Measurements from ENCODE around the gene TTC24. TPM values are rescaled to one million over a fixed set of nuclear protein-coding genes. Genes with fewer than 3 reads are reported as not detected.
"Not testable (repeated sequence)": the region's sequence is repeated elsewhere in the genome, so short reads cannot be mapped to it uniquely, and the experiment has no call there.

TTC24 gene
- total RNA-seq, 2 donors from 2014 or later: 14.7 to 17.4 TPM

DNA sequence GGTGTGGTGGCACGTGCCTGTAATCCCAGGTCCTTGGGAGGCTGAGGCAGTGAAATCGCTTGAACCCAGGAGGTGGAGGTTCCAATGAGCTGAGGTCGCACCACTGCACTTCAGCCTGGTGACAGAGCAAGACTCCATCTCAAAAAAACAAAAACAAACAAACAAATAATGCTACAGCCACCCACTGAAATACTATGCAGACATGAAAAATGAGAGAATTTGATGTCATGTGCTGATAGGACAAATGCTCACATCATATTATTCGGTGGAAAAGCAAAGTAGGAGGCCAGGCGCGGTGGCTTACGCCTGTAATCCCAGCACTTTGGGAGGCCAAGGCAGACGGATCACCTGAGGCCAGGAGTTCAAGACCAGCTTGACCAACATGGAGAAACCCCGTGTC is 30.5 kb downstream of the TTC24 start:
- not testable (repeated sequence) for ATAC-seq (replicated peaks in 1 of 2); DNase-seq; H3K27ac Mint-ChIP-seq; H3K4me1 Mint-ChIP-seq (ENCODE audit: low read depth); H3K4me3 Mint-ChIP-seq; H3K36me3 Mint-ChIP-seq (ENCODE audit: insufficient read depth in 2 of 2); H3K9me3 Mint-ChIP-seq
- H3K27me3 Mint-ChIP-seq (ENCODE audit: low read depth): peaks cover 26% of the 10 kb centered on the region

DNA sequence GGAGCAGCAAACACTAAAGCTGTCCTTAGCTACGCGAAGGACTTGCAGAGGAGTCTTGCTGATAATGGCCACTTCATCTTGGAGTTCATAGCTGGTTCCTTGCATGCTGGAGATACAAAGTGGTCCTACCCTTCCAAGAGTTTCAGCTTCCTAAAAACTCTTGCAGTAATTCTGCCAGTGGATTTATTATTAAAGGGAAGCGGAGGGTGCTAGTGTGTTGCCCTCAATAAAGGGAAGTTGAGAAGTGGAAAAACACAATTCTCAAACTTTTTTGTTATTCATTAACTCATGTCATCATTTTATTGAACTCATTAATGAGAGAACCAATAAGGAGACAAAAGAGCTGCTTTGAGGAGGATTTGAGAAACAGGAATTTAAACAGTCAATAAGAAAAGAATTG is 33.1 kb downstream of the TTC24 start:
- Mint-ChIP-seq H3K27me3 (ENCODE audit: low read depth) (peaks cover 36% of the 10 kb centered on the region), H3K4me1 (ENCODE audit: low read depth) (peaks cover 10% of the 10 kb centered on the region), H3K4me3 (no peak overlapping the region), H3K27ac (no peak overlapping the region), H3K36me3 (ENCODE audit: insufficient read depth in 2 of 2) (no peaks in the 10 kb centered on the region), H3K9me3 (no peaks in the 10 kb centered on the region)
- DNase-seq (no peak), ATAC-seq (replicated peaks in 1 of 2) (no peak)

DNA sequence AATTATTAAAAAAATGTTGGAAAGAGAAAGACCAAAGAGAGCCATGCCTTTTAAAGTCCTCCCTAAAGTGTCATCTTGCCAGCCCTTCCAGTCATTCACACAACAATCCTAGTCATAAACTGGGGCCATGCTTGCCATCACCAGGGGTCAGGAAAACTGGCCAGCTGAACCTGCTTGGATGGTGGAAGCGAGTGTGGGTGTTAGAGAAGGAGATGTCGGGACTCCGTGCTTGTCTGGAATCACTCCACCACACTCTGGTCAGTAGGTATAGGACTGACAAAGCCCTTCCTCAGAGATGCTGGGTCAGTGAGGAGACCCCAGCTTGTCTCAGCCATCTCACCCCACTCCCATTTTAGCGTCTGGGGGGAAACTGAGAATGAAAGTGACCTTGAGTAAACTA is 36.4 kb downstream of the TTC24 start:
- Mint-ChIP-seq H3K4me1 (ENCODE audit: low read depth) (no peaks in the 10 kb centered on the region), H3K27me3 (ENCODE audit: low read depth) (peaks cover 59% of the 10 kb centered on the region), H3K4me3 (no peak overlapping the region), H3K9me3 (no peaks in the 10 kb centered on the region), H3K27ac (no peak overlapping the region), H3K36me3 (ENCODE audit: insufficient read depth in 2 of 2) (no peaks in the 10 kb centered on the region)
- no peak for DNase-seq
- ATAC-seq (replicated peaks in 1 of 2): no peak

GRCh38 chr1:156616463-156616862 is 36.9 kb downstream of the TTC24 start:
- H3K36me3 Mint-ChIP-seq (ENCODE audit: insufficient read depth in 2 of 2): no peaks in the 10 kb centered on the region
- no peaks in the 10 kb centered on the region for H3K4me1 Mint-ChIP-seq (ENCODE audit: low read depth)
- no peak overlapping the region for H3K4me3 Mint-ChIP-seq
- peaks cover 59% of the 10 kb centered on the region for H3K27me3 Mint-ChIP-seq (ENCODE audit: low read depth)
- H3K27ac Mint-ChIP-seq: no peak overlapping the region
- H3K9me3 Mint-ChIP-seq: no peaks in the 10 kb centered on the region
- DNase-seq (no peak), ATAC-seq (replicated peaks in 1 of 2) (no peak)

DNA sequence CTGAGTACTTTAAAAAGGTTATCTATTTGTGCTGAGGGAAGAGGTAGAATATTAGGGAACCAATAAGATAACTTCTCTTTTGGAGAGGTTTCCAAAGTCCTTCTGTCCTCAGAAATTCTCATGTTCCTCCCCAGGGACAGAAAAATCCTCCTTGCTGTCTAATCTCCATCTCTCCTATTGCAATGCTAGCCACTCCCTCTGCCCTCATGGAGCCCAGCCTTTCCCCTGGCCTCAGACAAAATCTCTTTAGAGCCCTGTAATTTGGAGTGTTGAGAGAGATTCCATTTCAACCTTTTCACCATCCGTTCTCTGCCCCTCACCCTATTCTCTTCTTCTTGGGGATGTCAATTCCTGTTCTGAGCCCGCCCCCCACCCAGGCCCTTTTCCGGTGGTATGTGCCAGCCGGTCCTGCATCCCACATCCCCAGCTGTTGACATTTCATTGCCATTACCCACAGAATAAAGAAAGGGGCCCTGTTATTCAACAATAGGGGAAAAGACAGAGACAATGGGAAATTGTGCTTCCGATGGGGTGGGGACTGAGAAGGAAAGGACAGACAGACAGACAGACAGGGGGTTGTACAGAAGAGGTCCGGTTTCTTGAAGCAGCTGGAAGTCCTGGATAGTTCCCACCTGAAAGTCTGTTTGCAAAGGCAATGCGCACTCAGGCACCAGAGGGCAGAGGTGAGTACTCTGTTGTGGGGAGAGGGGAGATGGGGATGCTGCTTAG is 39.5 kb downstream of the TTC24 start, which contains the start of gene HAPLN2:
HAPLN2 (plus strand) TSS at position 563 of the 729 bp plus-strand sequence. CDS start 4,076 bp downstream, outside the sequence.
- peaks cover 65% of the 10 kb centered on the region for H3K27me3 Mint-ChIP-seq (ENCODE audit: low read depth)
- ATAC-seq (replicated peaks in 1 of 2): no peak
- no peak within 1 kb of the TSS for H3K4me3 Mint-ChIP-seq
- no peaks in the 10 kb centered on the region for H3K9me3 Mint-ChIP-seq
- H3K4me1 Mint-ChIP-seq (ENCODE audit: low read depth): no peaks in the 10 kb centered on the region
- DNase-seq: peak; percentile 15 to 33
- H3K27ac Mint-ChIP-seq: no peak within 1 kb of the TSS
- H3K36me3 Mint-ChIP-seq (ENCODE audit: insufficient read depth in 2 of 2): no peaks in the 10 kb centered on the region

DNA sequence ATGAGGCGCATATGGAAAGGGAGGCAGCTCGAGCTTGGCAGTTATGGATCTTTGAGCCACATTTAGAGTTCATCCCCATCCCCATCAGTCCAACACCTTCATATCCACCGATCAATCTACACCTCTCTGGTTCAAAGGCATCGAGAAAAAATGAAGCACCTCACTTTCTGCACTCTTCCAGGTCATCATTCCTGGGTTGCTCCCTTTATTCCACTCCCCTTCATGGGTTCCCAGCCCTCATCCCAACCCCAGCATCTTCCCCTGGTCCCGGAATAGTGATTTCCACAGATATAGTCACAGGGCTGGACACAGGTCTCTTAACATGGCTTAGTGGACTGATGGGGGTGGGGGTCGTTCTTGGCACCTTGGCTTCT is 40.0 kb downstream of the TTC24 start:
- Mint-ChIP-seq H3K27ac (no peak overlapping the region), H3K36me3 (ENCODE audit: insufficient read depth in 2 of 2) (no peaks in the 10 kb centered on the region), H3K4me3 (no peak overlapping the region), H3K9me3 (no peaks in the 10 kb centered on the region), H3K27me3 (ENCODE audit: low read depth) (peaks cover 60% of the 10 kb centered on the region), H3K4me1 (ENCODE audit: low read depth) (no peaks in the 10 kb centered on the region)
- no peak for DNase-seq
- ATAC-seq (replicated peaks in 1 of 2): no peak

DNA sequence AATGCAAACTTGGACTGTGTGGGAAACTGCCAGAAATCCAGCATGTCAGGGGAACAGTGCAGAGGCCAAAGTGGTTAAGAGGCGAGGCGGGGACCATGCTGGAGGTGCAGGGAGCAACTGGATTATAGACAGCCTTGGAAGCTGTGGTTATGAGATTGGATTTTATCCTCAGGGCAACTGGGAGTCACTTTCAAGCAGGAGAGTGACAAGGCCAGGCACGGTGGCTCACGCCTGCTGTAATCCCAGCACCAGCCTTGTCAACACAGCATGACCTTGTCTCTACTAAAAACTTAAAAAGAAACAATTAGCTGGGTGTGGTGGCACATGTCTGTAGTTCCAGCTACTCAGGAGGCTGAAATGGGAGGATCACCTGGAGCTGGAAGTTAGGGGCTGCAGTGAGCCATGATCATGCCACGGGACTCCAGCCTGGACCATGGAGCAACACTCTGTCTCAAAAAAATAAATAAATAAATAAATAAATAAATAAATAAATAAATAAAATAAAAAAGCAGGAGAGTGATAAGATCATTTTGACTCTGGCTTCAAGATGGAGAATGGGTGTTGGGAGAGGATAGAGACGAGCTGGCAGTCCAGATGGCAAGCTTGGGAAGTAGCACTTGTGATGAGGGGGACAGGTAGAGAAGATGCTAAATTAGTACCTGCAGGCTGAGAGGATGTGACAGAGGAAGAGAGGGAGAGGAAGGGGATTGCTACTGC is 43.2 kb downstream of the TTC24 start:
- ATAC-seq (replicated peaks in 1 of 2): no peak
- Mint-ChIP-seq H3K36me3 (ENCODE audit: insufficient read depth in 2 of 2) (no peaks in the 10 kb centered on the region), H3K9me3 (no peaks in the 10 kb centered on the region), H3K4me3 (no peak overlapping the region), H3K27me3 (ENCODE audit: low read depth) (peaks cover 65% of the 10 kb centered on the region), H3K4me1 (ENCODE audit: low read depth) (peaks cover 8% of the 10 kb centered on the region), H3K27ac (no peak overlapping the region)
- no peak for DNase-seq

DNA sequence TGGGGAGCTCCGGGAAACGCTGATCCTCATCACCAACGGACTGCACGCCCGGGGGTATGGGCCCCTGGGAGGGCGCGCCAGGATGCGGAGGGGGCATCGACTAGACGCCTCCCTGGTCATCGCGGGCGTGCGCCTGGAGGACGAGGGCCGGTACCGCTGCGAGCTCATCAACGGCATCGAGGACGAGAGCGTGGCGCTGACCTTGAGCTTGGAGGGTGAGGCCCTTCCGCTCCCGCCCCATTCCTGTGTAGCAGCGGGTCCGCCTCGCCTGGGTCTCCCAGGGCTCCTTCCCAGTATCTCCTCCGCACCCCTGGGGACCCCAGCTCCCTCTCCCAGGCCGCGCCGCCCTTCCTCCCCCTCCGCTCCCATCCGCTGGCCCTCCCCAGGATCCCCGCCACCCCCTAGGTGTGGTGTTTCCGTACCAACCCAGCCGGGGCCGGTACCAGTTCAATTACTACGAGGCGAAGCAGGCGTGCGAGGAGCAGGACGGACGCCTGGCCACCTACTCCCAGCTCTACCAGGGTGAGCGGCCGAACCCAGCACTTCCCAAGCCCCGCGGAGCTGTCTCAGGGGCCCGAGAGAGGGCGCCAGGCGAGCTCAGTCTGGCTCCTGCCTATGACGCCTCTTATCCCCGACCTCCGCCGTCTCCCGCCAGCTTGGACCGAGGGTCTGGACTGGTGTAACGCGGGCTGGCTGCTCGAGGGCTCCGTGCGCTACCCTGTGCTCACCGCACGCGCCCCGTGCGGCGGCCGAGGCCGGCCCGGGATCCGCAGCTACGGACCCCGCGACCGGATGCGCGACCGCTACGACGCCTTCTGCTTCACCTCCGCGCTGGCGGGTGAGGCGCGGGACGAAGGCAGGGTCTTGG is 44.7 kb downstream of the TTC24 start:
- Mint-ChIP-seq H3K4me3 (peak overlapping the region; percentile 70 to 77), H3K27ac (no peak overlapping the region), H3K4me1 (ENCODE audit: low read depth) (peaks cover 8% of the 10 kb centered on the region), H3K9me3 (no peaks in the 10 kb centered on the region), H3K27me3 (ENCODE audit: low read depth) (peaks cover 64% of the 10 kb centered on the region), H3K36me3 (ENCODE audit: insufficient read depth in 2 of 2) (no peaks in the 10 kb centered on the region)
- DNase-seq (peak; percentile 58 to 61), ATAC-seq (replicated peaks in 1 of 2) (peak; percentile 73 to 75)

- ATAC-seq (replicated peaks in 1 of 2) (peak; percentile 23 to 35), DNase-seq (peak in 1 of 2 donors; percentile 17)
- Mint-ChIP-seq H3K9me3 (no peaks in the 10 kb centered on the region), H3K36me3 (ENCODE audit: insufficient read depth in 2 of 2) (no peaks in the 10 kb centered on the region), H3K27ac (no peak overlapping the region), H3K27me3 (ENCODE audit: low read depth) (peaks cover 61% of the 10 kb centered on the region), H3K4me1 (ENCODE audit: low read depth) (peaks cover 8% of the 10 kb centered on the region), H3K4me3 (peak overlapping the region; percentile 70 to 77)
Observed at GRCh38 chr1:156624814-156625435, 45.4 kb downstream of the TTC24 start.

DNA sequence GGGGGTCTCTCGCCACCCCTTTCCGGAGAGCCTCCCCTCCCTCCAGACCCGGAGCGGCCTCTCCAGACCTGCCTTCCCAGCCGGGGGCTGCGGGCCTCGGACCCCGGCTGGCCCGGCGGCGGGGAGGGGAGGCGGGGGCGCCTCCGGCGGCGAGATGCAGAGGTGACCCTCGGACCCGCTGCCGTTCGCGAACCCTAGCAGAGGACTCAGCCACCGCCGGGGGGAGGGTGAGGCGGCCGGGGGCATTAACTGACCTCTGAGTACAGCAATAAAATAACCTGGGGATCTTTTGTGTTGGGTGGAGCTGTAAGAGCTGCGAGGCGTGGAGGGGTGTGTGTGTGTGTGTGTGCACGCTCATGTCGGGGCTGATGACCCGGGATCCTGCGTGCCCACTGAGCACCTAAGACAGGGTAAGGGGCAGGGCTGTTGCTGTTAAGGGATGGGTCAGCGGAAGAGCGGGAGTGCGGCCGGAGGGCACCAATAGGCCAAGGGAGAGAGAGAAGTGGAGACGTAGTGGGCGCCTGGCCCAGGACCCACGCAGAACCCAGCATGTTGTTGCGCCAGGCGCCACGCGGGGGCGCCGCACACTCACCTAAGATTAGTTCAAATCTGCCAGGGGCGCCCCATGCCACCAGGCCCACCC is 46.0 kb downstream of the TTC24 start:
- peak; percentile 68 to 71 for ATAC-seq (replicated peaks in 1 of 2)
- Mint-ChIP-seq H3K4me3 (peak overlapping the region; percentile 77 to 79), H3K27ac (no peak overlapping the region)

DNA sequence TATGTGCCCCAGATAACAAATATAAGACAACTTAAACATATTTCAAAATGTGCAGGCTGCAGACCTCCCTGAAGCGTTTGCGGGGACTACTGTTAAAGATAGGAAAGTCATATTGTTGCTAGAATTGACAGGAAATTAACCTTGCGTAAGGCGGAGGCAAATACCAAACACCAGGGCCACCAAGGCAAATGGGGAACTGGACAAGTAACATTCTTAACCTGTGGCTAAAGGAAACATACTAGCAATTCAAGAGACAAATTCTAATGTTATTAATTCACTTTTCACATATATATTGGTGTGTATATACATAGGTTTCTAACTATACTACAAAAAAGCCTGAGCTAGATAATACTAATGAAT is 46.5 kb downstream of the TTC24 start:
- Mint-ChIP-seq H3K27me3 (ENCODE audit: low read depth) (peaks cover 56% of the 10 kb centered on the region), H3K36me3 (ENCODE audit: insufficient read depth in 2 of 2) (no peaks in the 10 kb centered on the region), H3K4me3 (peak overlapping the region in 1 of 2 donors; percentile 79), H3K4me1 (ENCODE audit: low read depth) (peaks cover 8% of the 10 kb centered on the region), H3K27ac (no peak overlapping the region), H3K9me3 (no peaks in the 10 kb centered on the region)
- ATAC-seq (replicated peaks in 1 of 2): no peak
- DNase-seq: no peak

More for the DNA sequence above, 46.0 kb downstream of the TTC24 start:
- H3K4me1 Mint-ChIP-seq (ENCODE audit: low read depth): peaks cover 8% of the 10 kb centered on the region
- peak; percentile 68 to 79 for DNase-seq
- H3K9me3 Mint-ChIP-seq: no peaks in the 10 kb centered on the region
- H3K27me3 Mint-ChIP-seq (ENCODE audit: low read depth): peaks cover 56% of the 10 kb centered on the region
- no peaks in the 10 kb centered on the region for H3K36me3 Mint-ChIP-seq (ENCODE audit: insufficient read depth in 2 of 2)

GRCh38 chr1:156627313-156627880 is 47.9 kb downstream of the TTC24 start:
- Mint-ChIP-seq H3K4me3 (no peak overlapping the region), H3K27me3 (ENCODE audit: low read depth) (peaks cover 59% of the 10 kb centered on the region), H3K36me3 (ENCODE audit: insufficient read depth in 2 of 2) (no peaks in the 10 kb centered on the region), H3K27ac (no peak overlapping the region), H3K4me1 (ENCODE audit: low read depth) (peaks cover 8% of the 10 kb centered on the region), H3K9me3 (no peaks in the 10 kb centered on the region)
- DNase-seq (peak; percentile 26 to 28), ATAC-seq (replicated peaks in 1 of 2) (no peak)

Measured in activated T-cell treated with anti-CD3 and anti-CD28 coated beads, Interleukin-2, amount 50 U/mL, for 72 hours (primary cell).